ENCODE measurements around the gene TMEM184B.
A peak's percentile ranks its signal among the peaks of the same experiment; 100 is the strongest.

The TMEM184B gene

GRCh38 chr22:38223289-38223960 lies 49.4 kb downstream of the TMEM184B start:
- Histone ChIP-seq H3K4me1 (ENCODE audit: control insufficient read depth, insufficient read depth, low read length) (peaks cover 78% of the 10 kb centered on the region), H3K9me3 (ENCODE audit: control insufficient read depth, low read length) (no peaks in the 10 kb centered on the region), H3K27me3 (ENCODE audit: control insufficient read depth, insufficient read depth, low read length) (no peaks in the 10 kb centered on the region), H3K4me3 (ENCODE audit: low read length) (no peak overlapping the region), H3K36me3 (ENCODE audit: control insufficient read depth, insufficient read depth, low read length) (peaks cover 6% of the 10 kb centered on the region), H3K9ac (ENCODE audit: low read length) (peak overlapping the region; percentile 16)

- Histone ChIP-seq H3K9ac (ENCODE audit: low read length) (peak overlapping the region; percentile 16), H3K4me1 (ENCODE audit: control insufficient read depth, insufficient read depth, low read length) (peaks cover 78% of the 10 kb centered on the region), H3K27me3 (ENCODE audit: control insufficient read depth, insufficient read depth, low read length) (no peaks in the 10 kb centered on the region), H3K4me3 (ENCODE audit: low read length) (no peak overlapping the region), H3K9me3 (ENCODE audit: control insufficient read depth, low read length) (no peaks in the 10 kb centered on the region), H3K36me3 (ENCODE audit: control insufficient read depth, insufficient read depth, low read length) (peaks cover 6% of the 10 kb centered on the region)
These were observed 50.1 kb downstream of the TMEM184B start for GRCh38 chr22:38222797-38223119.

- Histone ChIP-seq H3K9me3 (ENCODE audit: control insufficient read depth, low read length) (no peaks in the 10 kb centered on the region), H3K4me1 (ENCODE audit: control insufficient read depth, insufficient read depth, low read length) (peaks cover 75% of the 10 kb centered on the region), H3K36me3 (ENCODE audit: control insufficient read depth, insufficient read depth, low read length) (peaks cover 6% of the 10 kb centered on the region), H3K27me3 (ENCODE audit: control insufficient read depth, insufficient read depth, low read length) (no peaks in the 10 kb centered on the region), H3K4me3 (ENCODE audit: low read length) (no peak overlapping the region), H3K9ac (ENCODE audit: low read length) (peak overlapping the region; percentile 16)
These were observed 50.7 kb downstream of the TMEM184B start for GRCh38 chr22:38221908-38222796.

GRCh38 chr22:38221407-38221806 lies 51.4 kb downstream of the TMEM184B start:
- Histone ChIP-seq H3K27me3 (ENCODE audit: control insufficient read depth, insufficient read depth, low read length) (no peaks in the 10 kb centered on the region), H3K4me1 (ENCODE audit: control insufficient read depth, insufficient read depth, low read length) (peaks cover 68% of the 10 kb centered on the region), H3K9ac (ENCODE audit: low read length) (no peak overlapping the region), H3K36me3 (ENCODE audit: control insufficient read depth, insufficient read depth, low read length) (peaks cover 6% of the 10 kb centered on the region), H3K9me3 (ENCODE audit: control insufficient read depth, low read length) (no peaks in the 10 kb centered on the region), H3K4me3 (ENCODE audit: low read length) (no peak overlapping the region)

GRCh38 chr22:38220653-38221386 lies 52.0 kb downstream of the TMEM184B start:
- Histone ChIP-seq H3K4me3 (ENCODE audit: low read length) (no peak overlapping the region), H3K36me3 (ENCODE audit: control insufficient read depth, insufficient read depth, low read length) (peaks cover 6% of the 10 kb centered on the region), H3K9me3 (ENCODE audit: control insufficient read depth, low read length) (no peaks in the 10 kb centered on the region), H3K4me1 (ENCODE audit: control insufficient read depth, insufficient read depth, low read length) (peaks cover 63% of the 10 kb centered on the region), H3K27me3 (ENCODE audit: control insufficient read depth, insufficient read depth, low read length) (no peaks in the 10 kb centered on the region), H3K9ac (ENCODE audit: low read length) (peak overlapping the region; percentile 51)

- peak overlapping the region; percentile 51 for H3K9ac ChIP-seq (ENCODE audit: low read length)
- H3K36me3 ChIP-seq (ENCODE audit: control insufficient read depth, insufficient read depth, low read length) = no peaks in the 10 kb centered on the region
- no peaks in the 10 kb centered on the region for H3K27me3 ChIP-seq (ENCODE audit: control insufficient read depth, insufficient read depth, low read length)
- peaks cover 69% of the 10 kb centered on the region for H3K4me1 ChIP-seq (ENCODE audit: control insufficient read depth, insufficient read depth, low read length)
- H3K4me3 ChIP-seq (ENCODE audit: low read length) = no peak overlapping the region
- no peaks in the 10 kb centered on the region for H3K9me3 ChIP-seq (ENCODE audit: control insufficient read depth, low read length)
These were observed 52.6 kb downstream of the TMEM184B start for GRCh38 chr22:38220163-38220562.

- Histone ChIP-seq H3K27me3 (ENCODE audit: control insufficient read depth, insufficient read depth, low read length) (no peaks in the 10 kb centered on the region), H3K4me1 (ENCODE audit: control insufficient read depth, insufficient read depth, low read length) (peaks cover 69% of the 10 kb centered on the region), H3K36me3 (ENCODE audit: control insufficient read depth, insufficient read depth, low read length) (no peaks in the 10 kb centered on the region), H3K9me3 (ENCODE audit: control insufficient read depth, low read length) (no peaks in the 10 kb centered on the region), H3K9ac (ENCODE audit: low read length) (peak overlapping the region; percentile 51), H3K4me3 (ENCODE audit: low read length) (no peak overlapping the region)
These were observed 53.2 kb downstream of the TMEM184B start for GRCh38 chr22:38219632-38220031.

GRCh38 chr22:38218661-38219622 lies 53.9 kb downstream of the TMEM184B start:
- H3K9ac ChIP-seq (ENCODE audit: low read length) = peak overlapping the region; percentile 51
- H3K36me3 ChIP-seq (ENCODE audit: control insufficient read depth, insufficient read depth, low read length) = no peaks in the 10 kb centered on the region
- no peaks in the 10 kb centered on the region for H3K27me3 ChIP-seq (ENCODE audit: control insufficient read depth, insufficient read depth, low read length)
- H3K4me1 ChIP-seq (ENCODE audit: control insufficient read depth, insufficient read depth, low read length) = peaks cover 72% of the 10 kb centered on the region
- H3K4me3 ChIP-seq (ENCODE audit: low read length) = no peak overlapping the region
- no peaks in the 10 kb centered on the region for H3K9me3 ChIP-seq (ENCODE audit: control insufficient read depth, low read length)

GRCh38 chr22:38215156-38216038 lies 57.4 kb downstream of the TMEM184B start:
- Histone ChIP-seq H3K9me3 (ENCODE audit: control insufficient read depth, low read length) (no peaks in the 10 kb centered on the region), H3K36me3 (ENCODE audit: control insufficient read depth, insufficient read depth, low read length) (no peaks in the 10 kb centered on the region), H3K4me1 (ENCODE audit: control insufficient read depth, insufficient read depth, low read length) (peaks cover 47% of the 10 kb centered on the region), H3K9ac (ENCODE audit: low read length) (no peak overlapping the region), H3K4me3 (ENCODE audit: low read length) (no peak overlapping the region), H3K27me3 (ENCODE audit: control insufficient read depth, insufficient read depth, low read length) (no peaks in the 10 kb centered on the region)

- Histone ChIP-seq H3K9me3 (ENCODE audit: control insufficient read depth, low read length) (no peaks in the 10 kb centered on the region), H3K36me3 (ENCODE audit: control insufficient read depth, insufficient read depth, low read length) (no peaks in the 10 kb centered on the region), H3K4me1 (ENCODE audit: control insufficient read depth, insufficient read depth, low read length) (peaks cover 38% of the 10 kb centered on the region), H3K9ac (ENCODE audit: low read length) (no peak overlapping the region), H3K27me3 (ENCODE audit: control insufficient read depth, insufficient read depth, low read length) (no peaks in the 10 kb centered on the region), H3K4me3 (ENCODE audit: low read length) (no peak overlapping the region)
These were observed 58.3 kb downstream of the TMEM184B start for GRCh38 chr22:38214302-38215056.
